PFSK-1 (cell line): ENCODE data around the gene HMGCL.

Experiments used
- FOXP2 ChIP-seq: optimal IDR thresholded peaks from 2 replicates; pipeline ENCODE3; 2011; ENCODE audit warnings: borderline replicate concordance, control low read depth, inconsistent platforms; ENCODE audit not compliant: insufficient read depth; ENCODE audit errors: extremely low read length, extremely low read depth
- POLR2AphosphoS5 ChIP-seq: IDR thresholded peaks from 2 replicates; pipeline ENCODE4 v1.6.1; 2012; ENCODE audit warnings: low read depth, mild to moderate bottlenecking, control low read depth, low read length, moderate library complexity
- SIN3A ChIP-seq: IDR thresholded peaks from 2 replicates; pipeline ENCODE4 v1.6.1; 2012; ENCODE audit warnings: mild to moderate bottlenecking, low read length, moderate library complexity, borderline replicate concordance; ENCODE audit not compliant: insufficient read depth
- TAF1 ChIP-seq: IDR thresholded peaks from 2 replicates; pipeline ENCODE4 v1.6.1; 2012; ENCODE audit warnings: low read length, control low read depth, borderline replicate concordance; ENCODE audit not compliant: insufficient read depth
- TF ChIP-seq, protein P1 (sequence below), 2 experiments: IDR thresholded peaks; 2 replicates each; pipeline versions ENCODE4 v1.6.1 to v1.8.0; 2011 to 2012; ENCODE audit warnings: low read depth in 2 of 2, low read length in 2 of 2, control low read depth in 1 of 2, inconsistent platforms in 1 of 2, mild to moderate bottlenecking in 1 of 2, moderate library complexity in 1 of 2; ENCODE audit not compliant: insufficient read depth in 1 of 2

DNA sequence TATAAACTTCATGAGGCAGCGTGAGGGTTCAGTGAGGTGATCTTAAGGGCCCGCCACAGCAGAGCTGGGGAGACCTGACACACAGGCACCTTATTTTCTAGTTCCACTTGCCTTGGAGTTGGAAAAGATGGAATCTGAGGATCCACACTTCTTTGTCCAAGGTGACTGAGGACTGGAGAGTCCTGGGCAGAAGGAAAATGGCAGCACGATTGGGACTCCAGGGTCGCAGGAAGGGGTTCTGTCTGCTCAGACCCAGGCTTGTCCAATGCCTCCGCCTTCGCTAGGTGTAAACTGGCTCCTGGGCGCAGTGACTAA is 26.0 kb downstream of the HMGCL start:
- TF ChIP-seq SIN3A (no peak), POLR2AphosphoS5 (no peak), TAF1 (no peak), FOXP2 (no peak)
- TF ChIP-seq, protein P1, sequence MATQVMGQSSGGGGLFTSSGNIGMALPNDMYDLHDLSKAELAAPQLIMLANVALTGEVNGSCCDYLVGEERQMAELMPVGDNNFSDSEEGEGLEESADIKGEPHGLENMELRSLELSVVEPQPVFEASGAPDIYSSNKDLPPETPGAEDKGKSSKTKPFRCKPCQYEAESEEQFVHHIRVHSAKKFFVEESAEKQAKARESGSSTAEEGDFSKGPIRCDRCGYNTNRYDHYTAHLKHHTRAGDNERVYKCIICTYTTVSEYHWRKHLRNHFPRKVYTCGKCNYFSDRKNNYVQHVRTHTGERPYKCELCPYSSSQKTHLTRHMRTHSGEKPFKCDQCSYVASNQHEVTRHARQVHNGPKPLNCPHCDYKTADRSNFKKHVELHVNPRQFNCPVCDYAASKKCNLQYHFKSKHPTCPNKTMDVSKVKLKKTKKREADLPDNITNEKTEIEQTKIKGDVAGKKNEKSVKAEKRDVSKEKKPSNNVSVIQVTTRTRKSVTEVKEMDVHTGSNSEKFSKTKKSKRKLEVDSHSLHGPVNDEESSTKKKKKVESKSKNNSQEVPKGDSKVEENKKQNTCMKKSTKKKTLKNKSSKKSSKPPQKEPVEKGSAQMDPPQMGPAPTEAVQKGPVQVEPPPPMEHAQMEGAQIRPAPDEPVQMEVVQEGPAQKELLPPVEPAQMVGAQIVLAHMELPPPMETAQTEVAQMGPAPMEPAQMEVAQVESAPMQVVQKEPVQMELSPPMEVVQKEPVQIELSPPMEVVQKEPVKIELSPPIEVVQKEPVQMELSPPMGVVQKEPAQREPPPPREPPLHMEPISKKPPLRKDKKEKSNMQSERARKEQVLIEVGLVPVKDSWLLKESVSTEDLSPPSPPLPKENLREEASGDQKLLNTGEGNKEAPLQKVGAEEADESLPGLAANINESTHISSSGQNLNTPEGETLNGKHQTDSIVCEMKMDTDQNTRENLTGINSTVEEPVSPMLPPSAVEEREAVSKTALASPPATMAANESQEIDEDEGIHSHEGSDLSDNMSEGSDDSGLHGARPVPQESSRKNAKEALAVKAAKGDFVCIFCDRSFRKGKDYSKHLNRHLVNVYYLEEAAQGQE (IDR thresholded peaks at IDR 0.05; ENCODE audit: insufficient read depth in 1 of 2, low read depth in 2 of 2, low read length in 2 of 2), result no peak
